Measurements from ENCODE around the gene WWTR1. TPM values are rescaled to one million over a fixed set of nuclear protein-coding genes. Genes with fewer than 3 reads are reported as not detected.

WWTR1 gene
- total RNA-seq, 2 experiments from 2014 or later: 0.40 to 0.63 TPM

DNA sequence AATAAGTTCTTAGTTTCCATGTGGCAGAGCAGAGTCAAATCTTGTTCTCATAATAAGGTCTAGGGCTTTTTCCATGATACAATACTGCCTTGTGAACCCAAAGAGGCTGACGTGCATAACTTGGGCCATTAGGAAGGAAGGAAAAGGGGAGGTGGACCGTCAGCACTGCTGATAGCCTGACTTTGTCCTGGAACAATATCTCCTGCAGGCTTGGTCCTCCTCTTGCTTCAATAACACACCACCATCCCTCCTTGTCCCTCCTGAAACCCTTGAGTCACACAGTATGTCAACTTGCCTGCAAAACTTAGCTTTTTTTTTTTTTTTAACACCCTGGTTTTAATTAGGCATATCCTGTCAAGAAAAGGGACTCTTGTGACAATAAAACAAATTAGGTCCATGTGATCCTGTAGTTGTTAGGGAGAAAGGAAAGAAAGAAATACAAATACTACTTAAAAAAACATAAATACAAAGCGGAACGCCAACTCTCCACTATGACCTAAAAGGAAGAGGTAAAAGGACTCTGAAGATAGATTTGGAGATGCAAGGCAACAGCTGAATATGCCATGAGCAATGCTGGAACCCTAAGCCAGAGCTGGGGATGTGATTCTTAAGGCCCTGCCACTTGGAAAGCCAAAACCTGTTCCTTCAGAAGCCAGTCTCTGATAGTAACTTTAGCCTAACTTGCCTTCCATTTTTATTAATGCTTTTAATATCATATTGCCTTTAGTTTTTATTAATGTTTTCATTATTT, 67.0 kb downstream of the WWTR1 start:
- H3K4me3 Mint-ChIP-seq: no peak overlapping the region
- no peaks in the 10 kb centered on the region for H3K36me3 Mint-ChIP-seq (ENCODE audit: low read depth)
- intact Hi-C loops (cut with micrococcal nuclease): no loop called here
- CTCF ChIA-PET: no interaction called here
- H3K27ac Mint-ChIP-seq: no peak overlapping the region
- H3K27me3 Mint-ChIP-seq: peaks cover 3% of the 10 kb centered on the region
- no peaks in the 10 kb centered on the region for H3K4me1 Mint-ChIP-seq (ENCODE audit: low read depth)
- POLR2A ChIA-PET: interaction anchor here (0.6 kb wide), 1 partner anchor 254 kb away, joined by 3 read pairs; no protein-coding TSS in a partner anchor
- DNase-seq: no peak
- ATAC-seq: no peak
- no peaks in the 10 kb centered on the region for H3K9me3 Mint-ChIP-seq
- TF ChIP-seq, protein P1, sequence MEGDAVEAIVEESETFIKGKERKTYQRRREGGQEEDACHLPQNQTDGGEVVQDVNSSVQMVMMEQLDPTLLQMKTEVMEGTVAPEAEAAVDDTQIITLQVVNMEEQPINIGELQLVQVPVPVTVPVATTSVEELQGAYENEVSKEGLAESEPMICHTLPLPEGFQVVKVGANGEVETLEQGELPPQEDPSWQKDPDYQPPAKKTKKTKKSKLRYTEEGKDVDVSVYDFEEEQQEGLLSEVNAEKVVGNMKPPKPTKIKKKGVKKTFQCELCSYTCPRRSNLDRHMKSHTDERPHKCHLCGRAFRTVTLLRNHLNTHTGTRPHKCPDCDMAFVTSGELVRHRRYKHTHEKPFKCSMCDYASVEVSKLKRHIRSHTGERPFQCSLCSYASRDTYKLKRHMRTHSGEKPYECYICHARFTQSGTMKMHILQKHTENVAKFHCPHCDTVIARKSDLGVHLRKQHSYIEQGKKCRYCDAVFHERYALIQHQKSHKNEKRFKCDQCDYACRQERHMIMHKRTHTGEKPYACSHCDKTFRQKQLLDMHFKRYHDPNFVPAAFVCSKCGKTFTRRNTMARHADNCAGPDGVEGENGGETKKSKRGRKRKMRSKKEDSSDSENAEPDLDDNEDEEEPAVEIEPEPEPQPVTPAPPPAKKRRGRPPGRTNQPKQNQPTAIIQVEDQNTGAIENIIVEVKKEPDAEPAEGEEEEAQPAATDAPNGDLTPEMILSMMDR (IDR thresholded peaks at IDR 0.05): no peak

DNA sequence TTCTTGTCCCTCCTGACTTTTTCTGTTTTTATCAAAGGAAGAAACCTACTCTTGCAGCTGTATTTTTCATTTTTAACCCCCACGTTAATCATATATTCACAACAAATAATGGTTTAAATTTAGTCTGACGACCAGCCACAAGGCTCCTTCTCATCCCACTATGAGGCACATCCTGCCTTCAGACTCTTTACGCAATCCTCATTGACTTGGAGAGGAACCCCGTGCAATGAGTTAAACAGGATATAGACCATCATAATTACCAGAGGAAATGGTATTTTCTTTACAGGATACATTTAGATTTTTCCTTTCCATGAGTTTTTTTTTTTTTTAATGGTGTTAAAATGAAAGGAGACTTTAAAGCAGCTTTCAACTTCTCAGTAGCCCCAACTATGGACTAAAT, 68.5 kb downstream of the WWTR1 start:
- TF ChIP-seq, protein P1 (IDR thresholded peaks at IDR 0.05): no peak
- ChIA-PET CTCF (interaction anchor here (0.7 kb wide), 1 partner anchor 19 kb away, joined by 3 read pairs; no protein-coding TSS in a partner anchor), POLR2A (interaction anchor here (0.7 kb wide), 1 partner anchor 9 kb away, joined by 3 read pairs; no protein-coding TSS in a partner anchor)
- Mint-ChIP-seq H3K4me3 (no peak overlapping the region), H3K27ac (no peak overlapping the region), H3K27me3 (peaks cover 3% of the 10 kb centered on the region), H3K9me3 (no peaks in the 10 kb centered on the region), H3K4me1 (ENCODE audit: low read depth) (peaks cover 2% of the 10 kb centered on the region), H3K36me3 (ENCODE audit: low read depth) (no peaks in the 10 kb centered on the region)
- no peak for ATAC-seq
- intact Hi-C loops (cut with micrococcal nuclease): no loop called here
- no peak for DNase-seq

- ChIA-PET POLR2A (interaction anchor here (0.7 kb wide), 1 partner anchor 9 kb away, joined by 3 read pairs; no protein-coding TSS in a partner anchor), CTCF (interaction anchor here (0.7 kb wide), 1 partner anchor 19 kb away, joined by 3 read pairs; no protein-coding TSS in a partner anchor)
- TF ChIP-seq, protein P1 (IDR thresholded peaks at IDR 0.05): no peak
- ATAC-seq: no peak
- peaks cover 3% of the 10 kb centered on the region for H3K27me3 Mint-ChIP-seq
- H3K9me3 Mint-ChIP-seq: no peaks in the 10 kb centered on the region
- no peak for DNase-seq
- peaks cover 2% of the 10 kb centered on the region for H3K4me1 Mint-ChIP-seq (ENCODE audit: low read depth)
- H3K27ac Mint-ChIP-seq: no peak overlapping the region
- H3K4me3 Mint-ChIP-seq: no peak overlapping the region
- intact Hi-C loops (cut with micrococcal nuclease): no loop called here
- no peaks in the 10 kb centered on the region for H3K36me3 Mint-ChIP-seq (ENCODE audit: low read depth)
Measured at GRCh38 chr3:149588909-149589308, 68.9 kb downstream of the WWTR1 start.

- no peaks in the 10 kb centered on the region for H3K9me3 Mint-ChIP-seq
- DNase-seq: no peak
- TF ChIP-seq, protein P1 (IDR thresholded peaks at IDR 0.05): no peak
- H3K4me3 Mint-ChIP-seq: no peak overlapping the region
- H3K4me1 Mint-ChIP-seq (ENCODE audit: low read depth): peaks cover 2% of the 10 kb centered on the region
- H3K36me3 Mint-ChIP-seq (ENCODE audit: low read depth): no peaks in the 10 kb centered on the region
- CTCF ChIA-PET: interaction anchor here (0.8 to 1.5 kb wide), 3 partner anchors 10 to 41 kb away, joined by 3 read pairs; no protein-coding TSS in a partner anchor
- POLR2A ChIA-PET: no interaction called here
- ATAC-seq: no peak
- H3K27ac Mint-ChIP-seq: no peak overlapping the region
- peaks cover 3% of the 10 kb centered on the region for H3K27me3 Mint-ChIP-seq
- intact Hi-C loops (cut with micrococcal nuclease): no loop called here
Measured at GRCh38 chr3:149587383-149587782, 70.4 kb downstream of the WWTR1 start.

DNA sequence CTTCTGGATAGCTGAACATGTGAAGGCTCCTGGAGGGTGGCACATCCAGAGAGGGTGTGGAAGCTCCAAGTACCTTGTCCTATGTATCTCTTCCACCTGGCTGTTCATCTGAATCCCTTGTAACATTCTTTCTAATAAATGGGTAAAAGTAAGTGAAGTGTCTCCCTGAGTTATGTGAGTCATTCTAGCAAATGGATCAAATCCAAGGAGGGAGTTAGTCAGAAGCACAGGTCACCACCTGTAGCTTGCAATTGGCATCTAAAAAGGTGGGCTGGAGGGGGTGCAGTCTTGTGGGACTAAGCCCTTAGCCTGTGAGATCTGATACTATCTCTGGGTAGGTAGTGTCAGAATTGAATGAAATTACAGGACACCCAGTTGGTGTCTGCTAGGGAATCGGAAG, 71.0 kb downstream of the WWTR1 start:
- ChIA-PET POLR2A (interaction anchor here (1.0 kb wide), 1 partner anchor 61 kb away, joined by 3 read pairs; no protein-coding TSS in a partner anchor), CTCF (interaction anchor here (1.0 to 1.5 kb wide), 2 partner anchors 9 to 17 kb away, joined by 3 read pairs; no protein-coding TSS in a partner anchor)
- no peak overlapping the region for H3K4me3 Mint-ChIP-seq
- intact Hi-C loops (cut with micrococcal nuclease): no loop called here
- no peak for DNase-seq
- ATAC-seq: no peak
- H3K4me1 Mint-ChIP-seq (ENCODE audit: low read depth): peaks cover 2% of the 10 kb centered on the region
- no peaks in the 10 kb centered on the region for H3K36me3 Mint-ChIP-seq (ENCODE audit: low read depth)
- TF ChIP-seq, protein P1 (IDR thresholded peaks at IDR 0.05): no peak
- H3K27me3 Mint-ChIP-seq: peaks cover 3% of the 10 kb centered on the region
- H3K27ac Mint-ChIP-seq: no peak overlapping the region
- H3K9me3 Mint-ChIP-seq: no peaks in the 10 kb centered on the region

Measured in activated CD8-positive, alpha-beta T cell treated with anti-CD3 and anti-CD28 coated beads for 36 hours (primary cell).